VCaP (cell line): ENCODE measurements around the gene CIAO2B.

Experiments
- H3K27ac ChIP-seq: fragments of 450-650 bp; 2 replicates; pipeline ENCODE4 v1.5.1; 2017
- CTCF ChIP-seq: fragments of 450-650 bp; conservative IDR thresholded peaks from 2 replicates; pipeline ENCODE4 v1.5.1; 2017; ENCODE audit warnings: mild to moderate bottlenecking, moderate library complexity

CIAO2B gene

GRCh38 chr16:66919569-66920298, 14.5 kb downstream of the CIAO2B start:
- no peak overlapping the region for H3K27ac ChIP-seq
- TF ChIP-seq CTCF = no peak

GRCh38 chr16:66918803-66919568, 15.2 kb downstream of the CIAO2B start, which contains the start of gene CDH16:
Gene CDH16 (minus strand): TSS chr16:66918885. CDS start chr16:66918065, 820 bp downstream.
- no peak within 1 kb of the TSS for H3K27ac ChIP-seq
- TF ChIP-seq CTCF = no peak

DNA sequence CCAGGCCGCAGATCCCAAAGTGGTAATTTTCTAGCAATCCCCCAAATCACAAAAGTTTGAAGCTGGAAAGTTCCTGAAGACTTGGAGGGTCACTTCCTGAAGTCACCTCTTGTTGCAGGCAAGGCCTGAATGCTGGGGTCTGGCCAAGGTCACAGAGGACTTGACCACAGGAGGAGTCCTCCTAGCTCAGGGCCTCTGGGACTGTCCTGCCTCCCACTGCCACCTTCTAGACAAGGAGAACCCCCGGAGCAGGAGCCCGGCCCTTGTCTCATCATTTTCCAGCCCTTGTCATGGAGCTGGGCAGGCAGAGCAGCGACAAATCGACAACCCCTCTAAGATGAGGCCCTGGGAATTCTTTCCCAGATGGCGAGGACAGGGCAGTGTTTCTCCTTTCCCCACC, 15.8 kb downstream of the CIAO2B start:
- no peak for TF ChIP-seq CTCF
- H3K27ac ChIP-seq = no peak overlapping the region

- TF ChIP-seq CTCF = no peak
Measured at GRCh38 chr16:66917741-66918140, 16.5 kb downstream of the CIAO2B start.

GRCh38 chr16:66916518-66916917, 17.7 kb downstream of the CIAO2B start:
- no peak overlapping the region for H3K27ac ChIP-seq
- no peak for TF ChIP-seq CTCF

More at GRCh38 chr16:66917741-66918140, 16.5 kb downstream of the CIAO2B start:
- no peak overlapping the region for H3K27ac ChIP-seq

- no peak overlapping the region for H3K27ac ChIP-seq
- TF ChIP-seq CTCF = no peak
Measured at GRCh38 chr16:66915041-66915440, 19.2 kb downstream of the CIAO2B start.

DNA sequence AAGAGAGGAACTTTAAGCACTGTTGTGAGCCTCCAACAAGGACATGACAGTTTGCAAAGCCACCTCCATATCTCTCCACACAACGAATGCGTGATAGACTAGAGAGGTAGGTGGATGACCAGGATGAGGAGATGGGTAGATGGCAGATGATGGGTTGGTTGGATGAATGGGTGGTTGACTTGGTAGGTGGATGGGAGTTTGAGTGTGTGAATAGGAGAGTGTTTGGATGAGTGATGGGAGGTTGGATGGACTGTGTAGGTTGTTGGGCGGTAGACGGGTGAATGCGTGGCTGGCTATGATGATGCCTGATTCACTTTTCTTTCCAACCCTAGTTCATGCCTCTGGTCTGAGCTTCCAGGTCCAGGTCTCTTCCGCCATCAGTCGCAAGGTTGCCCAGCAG, 19.7 kb downstream of the CIAO2B start:
- no peak for TF ChIP-seq CTCF

More for the DNA sequence above, 19.7 kb downstream of the CIAO2B start:
- no peak overlapping the region for H3K27ac ChIP-seq
